22Rv1 (cell line): ENCODE results near the gene PADI1.

ENCODE experiments used
- CTCF ChIP-seq: fragments of 450-650 bp; IDR thresholded peaks from 2 replicates; pipeline ENCODE4 v1.5.1; 2017; ENCODE audit warnings: mild to moderate bottlenecking
- ZFX ChIP-seq: fragments of 450-650 bp; IDR thresholded peaks from 2 replicates; pipeline ENCODE4 v1.6.1; 2017; ENCODE audit warnings: antibody characterized with exemption, borderline replicate concordance

- TF ChIP-seq CTCF (no peak), ZFX (no peak)
These were observed 68.2 kb downstream of the PADI1 start for GRCh38 chr1:17273096-17273495.
